ENCODE measurements around the gene LCN15.

The LCN15 gene

GRCh38 chr9:136721339-136722092 is 42.8 kb downstream of the LCN15 start:
- TF ChIP-seq CTCF (IDR thresholded peaks at IDR 0.05; ENCODE audit: insufficient read depth, missing control alignments): no peak
- no peak for FAIRE-seq
- no peak for DNase-seq (ENCODE audit: insufficient read length, low spot score)

- DNase-seq (ENCODE audit: insufficient read length, low spot score) (no peak), FAIRE-seq (no peak)
- no peak for TF ChIP-seq CTCF (IDR thresholded peaks at IDR 0.05; ENCODE audit: insufficient read depth, missing control alignments)
Observed at GRCh38 chr9:136720898-136721338, 43.4 kb downstream of the LCN15 start.

GRCh38 chr9:136720251-136720897 is 43.9 kb downstream of the LCN15 start:
- FAIRE-seq: no peak
- TF ChIP-seq CTCF (IDR thresholded peaks at IDR 0.05; ENCODE audit: insufficient read depth, missing control alignments): no peak
- no peak for DNase-seq (ENCODE audit: insufficient read length, low spot score)

GRCh38 chr9:136719195-136719880 is 45.0 kb downstream of the LCN15 start:
- DNase-seq (ENCODE audit: insufficient read length, low spot score) (no peak), FAIRE-seq (no peak)
- TF ChIP-seq CTCF (IDR thresholded peaks at IDR 0.05; ENCODE audit: insufficient read depth, missing control alignments): no peak

- no peak for FAIRE-seq
- DNase-seq (ENCODE audit: insufficient read length, low spot score): no peak
- no peak for TF ChIP-seq CTCF (IDR thresholded peaks at IDR 0.05; ENCODE audit: insufficient read depth, missing control alignments)
Observed at GRCh38 chr9:136718345-136719194, 45.7 kb downstream of the LCN15 start.

- DNase-seq (ENCODE audit: insufficient read length, low spot score) (no peak), FAIRE-seq (no peak)
- no peak for TF ChIP-seq CTCF (IDR thresholded peaks at IDR 0.05; ENCODE audit: insufficient read depth, missing control alignments)
Observed at GRCh38 chr9:136717399-136717798, 46.9 kb downstream of the LCN15 start.
